ENCODE data around the gene PSMD5.

DNA sequence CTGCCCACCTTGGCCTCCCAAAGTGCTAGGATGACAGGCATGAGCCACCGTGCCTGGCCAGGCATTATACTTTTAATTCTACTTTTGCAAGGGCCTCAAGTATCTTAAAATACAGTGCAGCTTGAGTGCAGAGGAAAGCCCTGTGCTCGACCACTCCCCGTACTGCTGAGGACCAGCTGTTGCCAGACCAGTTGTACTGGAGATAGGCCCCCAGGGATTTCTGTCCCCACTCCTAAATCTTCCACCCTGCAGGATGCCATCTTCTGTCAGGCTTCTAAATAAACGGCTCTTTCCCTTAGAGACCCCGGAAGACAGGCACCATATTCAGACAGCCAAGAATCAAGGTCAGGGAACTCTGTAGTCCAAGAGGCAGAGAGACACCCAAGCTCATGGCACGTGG is 16.6 kb upstream of the PSMD5 start:
- TF ChIP-seq, protein P1, sequence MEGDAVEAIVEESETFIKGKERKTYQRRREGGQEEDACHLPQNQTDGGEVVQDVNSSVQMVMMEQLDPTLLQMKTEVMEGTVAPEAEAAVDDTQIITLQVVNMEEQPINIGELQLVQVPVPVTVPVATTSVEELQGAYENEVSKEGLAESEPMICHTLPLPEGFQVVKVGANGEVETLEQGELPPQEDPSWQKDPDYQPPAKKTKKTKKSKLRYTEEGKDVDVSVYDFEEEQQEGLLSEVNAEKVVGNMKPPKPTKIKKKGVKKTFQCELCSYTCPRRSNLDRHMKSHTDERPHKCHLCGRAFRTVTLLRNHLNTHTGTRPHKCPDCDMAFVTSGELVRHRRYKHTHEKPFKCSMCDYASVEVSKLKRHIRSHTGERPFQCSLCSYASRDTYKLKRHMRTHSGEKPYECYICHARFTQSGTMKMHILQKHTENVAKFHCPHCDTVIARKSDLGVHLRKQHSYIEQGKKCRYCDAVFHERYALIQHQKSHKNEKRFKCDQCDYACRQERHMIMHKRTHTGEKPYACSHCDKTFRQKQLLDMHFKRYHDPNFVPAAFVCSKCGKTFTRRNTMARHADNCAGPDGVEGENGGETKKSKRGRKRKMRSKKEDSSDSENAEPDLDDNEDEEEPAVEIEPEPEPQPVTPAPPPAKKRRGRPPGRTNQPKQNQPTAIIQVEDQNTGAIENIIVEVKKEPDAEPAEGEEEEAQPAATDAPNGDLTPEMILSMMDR (IDR thresholded peaks at IDR 0.05), result no peak
- TF ChIP-seq POLR2A (IDR thresholded peaks at IDR 0.05) (no peak), POLR2AphosphoS5 (IDR thresholded peaks at IDR 0.05; ENCODE audit: insufficient read depth in 1 of 2, low read depth in 1 of 2) (no peak)
